Stimulated activated CD4-positive, alpha-beta T cell treated with anti-CD3 and anti-CD28 coated beads, Interleukin-2, amount 100 ng/mL, for 24 hours (primary cell): ENCODE measurements around the gene GRIK4.
A peak's percentile ranks its signal among the peaks of the same experiment; 100 is the strongest.

Experiments used
- DNase-seq, 2 donors: peaks; one replicate each; pipeline ENCODE4 v3.0.0-alpha.2; 2020

GRIK4 gene

GRCh38 chr11:120827198-120827597, 315.6 kb downstream of the GRIK4 start:
- DNase-seq = no peak

- DNase-seq = no peak
These were observed 316.3 kb downstream of the GRIK4 start for GRCh38 chr11:120827820-120828219.

- DNase-seq = no peak
These were observed 317.3 kb downstream of the GRIK4 start for GRCh38 chr11:120828847-120829246.

- DNase-seq = no peak
These were observed 318.6 kb downstream of the GRIK4 start for GRCh38 chr11:120830085-120830620.

GRCh38 chr11:120832481-120833238, 321.1 kb downstream of the GRIK4 start:
- no peak for DNase-seq

- DNase-seq = no peak
These were observed 323.2 kb downstream of the GRIK4 start for GRCh38 chr11:120834686-120835210.

- DNase-seq = peak; percentile 24 to 38
These were observed 324.2 kb downstream of the GRIK4 start for GRCh38 chr11:120835601-120836228.

- no peak for DNase-seq
These were observed 326.1 kb downstream of the GRIK4 start for GRCh38 chr11:120837696-120838095.

GRCh38 chr11:120839201-120839600, 327.7 kb downstream of the GRIK4 start:
- DNase-seq = no peak

GRCh38 chr11:120839846-120840402, 328.4 kb downstream of the GRIK4 start:
- no peak for DNase-seq

GRCh38 chr11:120840661-120841060, 329.1 kb downstream of the GRIK4 start:
- DNase-seq = no peak

GRCh38 chr11:120841074-120841473, 329.5 kb downstream of the GRIK4 start:
- no peak for DNase-seq

- DNase-seq = no peak
These were observed 330.6 kb downstream of the GRIK4 start for GRCh38 chr11:120842195-120842594.

- no peak for DNase-seq
These were observed 341.9 kb downstream of the GRIK4 start for GRCh38 chr11:120853435-120853834.

- no peak for DNase-seq
These were observed 343.4 kb downstream of the GRIK4 start for GRCh38 chr11:120854988-120855387.

- no peak for DNase-seq
These were observed 346.0 kb downstream of the GRIK4 start for GRCh38 chr11:120857508-120857907.

GRCh38 chr11:120858740-120859139, 347.2 kb downstream of the GRIK4 start:
- DNase-seq = no peak

- no peak for DNase-seq
These were observed 348.2 kb downstream of the GRIK4 start for GRCh38 chr11:120859552-120860295.

GRCh38 chr11:120863359-120863758, 351.8 kb downstream of the GRIK4 start:
- no peak for DNase-seq

- no peak for DNase-seq
These were observed 355.5 kb downstream of the GRIK4 start for GRCh38 chr11:120867024-120867423.

- no peak for DNase-seq
These were observed 356.0 kb downstream of the GRIK4 start for GRCh38 chr11:120867531-120867930.

GRCh38 chr11:120867988-120868387, 356.4 kb downstream of the GRIK4 start:
- DNase-seq = no peak

GRCh38 chr11:120869097-120869496, 357.5 kb downstream of the GRIK4 start:
- no peak for DNase-seq
